ENCODE results near the gene IL4.

The IL4 gene

GRCh38 chr5:132679717-132680380, 6.1 kb downstream of the IL4 start:
- no peak for DNase-seq (ENCODE audit: low read depth)
- TF ChIP-seq CTCF (conservative IDR thresholded peaks at IDR 0.05; ENCODE audit: control insufficient read depth, insufficient read depth, low read depth, low read length), result no peak
- no peak overlapping the region for H3K4me3 ChIP-seq (ENCODE audit: control insufficient read depth, low read depth, low read length)

GRCh38 chr5:132680780-132681475, 7.1 kb downstream of the IL4 start:
- DNase-seq (ENCODE audit: low read depth), result no peak
- no peak for TF ChIP-seq CTCF (conservative IDR thresholded peaks at IDR 0.05; ENCODE audit: control insufficient read depth, insufficient read depth, low read depth, low read length)
- no peak overlapping the region for H3K4me3 ChIP-seq (ENCODE audit: control insufficient read depth, low read depth, low read length)

GRCh38 chr5:132681476-132681831, 7.7 kb downstream of the IL4 start:
- DNase-seq (ENCODE audit: low read depth), result no peak
- no peak for TF ChIP-seq CTCF (conservative IDR thresholded peaks at IDR 0.05; ENCODE audit: control insufficient read depth, insufficient read depth, low read depth, low read length)

GRCh38 chr5:132681983-132682382, 8.2 kb downstream of the IL4 start:
- no peak for DNase-seq (ENCODE audit: low read depth)
- no peak for TF ChIP-seq CTCF (conservative IDR thresholded peaks at IDR 0.05; ENCODE audit: control insufficient read depth, insufficient read depth, low read depth, low read length)
- H3K4me3 ChIP-seq (ENCODE audit: control insufficient read depth, low read depth, low read length), result no peak overlapping the region

More at GRCh38 chr5:132681476-132681831, 7.7 kb downstream of the IL4 start:
- no peak overlapping the region for H3K4me3 ChIP-seq (ENCODE audit: control insufficient read depth, low read depth, low read length)

- H3K4me3 ChIP-seq (ENCODE audit: control insufficient read depth, low read depth, low read length), result no peak overlapping the region
- TF ChIP-seq CTCF (conservative IDR thresholded peaks at IDR 0.05; ENCODE audit: control insufficient read depth, insufficient read depth, low read depth, low read length), result no peak
- peak; percentile 33 for DNase-seq (ENCODE audit: low read depth)
Observed at GRCh38 chr5:132684491-132684890, 10.7 kb downstream of the IL4 start.

GRCh38 chr5:132684922-132685720, 11.3 kb downstream of the IL4 start:
- no peak overlapping the region for H3K4me3 ChIP-seq (ENCODE audit: control insufficient read depth, low read depth, low read length)
- TF ChIP-seq CTCF (conservative IDR thresholded peaks at IDR 0.05; ENCODE audit: control insufficient read depth, insufficient read depth, low read depth, low read length), result no peak
- DNase-seq (ENCODE audit: low read depth), result no peak
